Astrocyte (in vitro differentiated cells and primary cell): ENCODE results near the gene RPL13. TPM values are rescaled to one million over a fixed set of nuclear protein-coding genes. Genes with fewer than 3 reads are reported as not detected.
"Not testable (repeated sequence)": the region's sequence is repeated elsewhere in the genome, so short reads cannot be mapped to it uniquely, and the experiment has no call there.

Source experiments
- DNase-seq: peaks from one replicate; pipeline ENCODE4 v3.0.0-alpha.2; 2010; ENCODE audit warnings: low read depth
- FAIRE-seq: peaks from 2 replicates; lab custom pipeline; 2011; peaks lifted over from hg19 to GRCh38; lab: Jason Lieb, UNC
- H2AFZ ChIP-seq: 2 replicates; pipeline ENCODE4 v1.6.0; 2012; ENCODE audit warnings: low read depth, low read length, inconsistent platforms
- H3K27ac ChIP-seq: 2 replicates; pipeline ENCODE4 v1.5.1; 2011; ENCODE audit warnings: low read depth, low read length, inconsistent platforms
- H3K27me3 ChIP-seq: 2 replicates; pipeline ENCODE4 v1.6.0; 2011; ENCODE audit warnings: low read length, inconsistent platforms; ENCODE audit not compliant: insufficient read depth
- H3K36me3 ChIP-seq: 2 replicates; pipeline ENCODE4 v1.5.1; 2011; ENCODE audit warnings: low read length, inconsistent platforms; ENCODE audit not compliant: insufficient read depth
- H3K4me1 ChIP-seq: 2 replicates; pipeline ENCODE4 v1.5.1; 2011; ENCODE audit warnings: low read length, inconsistent platforms; ENCODE audit not compliant: insufficient read depth
- H3K4me2 ChIP-seq: 2 replicates; pipeline ENCODE4 v1.6.0; 2012; ENCODE audit warnings: low read length, inconsistent platforms
- H3K4me3 ChIP-seq: 2 replicates; pipeline ENCODE4 v1.5.1; 2011; ENCODE audit warnings: low read depth, mild to moderate bottlenecking, low read length, inconsistent platforms; ENCODE audit not compliant: insufficient read depth
- H3K79me2 ChIP-seq: 2 replicates; pipeline ENCODE4 v1.6.0; 2012; ENCODE audit warnings: mild to moderate bottlenecking, low read length, inconsistent platforms; ENCODE audit not compliant: insufficient read depth
- H3K9ac ChIP-seq: 2 replicates; pipeline ENCODE4 v1.6.0; 2012; ENCODE audit warnings: mild to moderate bottlenecking, low read length, inconsistent platforms
- H3K9me3 ChIP-seq: 2 replicates; pipeline ENCODE4 v1.5.1; 2012; ENCODE audit warnings: low read depth, mild to moderate bottlenecking, low read length, inconsistent platforms; ENCODE audit not compliant: insufficient read depth
- H4K20me1 ChIP-seq: 2 replicates; pipeline ENCODE4 v1.6.0; 2012; ENCODE audit warnings: low read length, inconsistent platforms; ENCODE audit not compliant: insufficient read depth
- H3K27ac Mint-ChIP-seq: one replicate; pipeline ENCODE4 v1.8.0; 2021; ENCODE audit warnings: mild to moderate bottlenecking, mixed read lengths; ENCODE audit not compliant: unreplicated experiment
- H3K27me3 Mint-ChIP-seq: one replicate; pipeline ENCODE4 v1.8.0; 2021; ENCODE audit warnings: low read depth, mixed read lengths; ENCODE audit not compliant: unreplicated experiment
- H3K36me3 Mint-ChIP-seq: one replicate; pipeline ENCODE4 v1.8.0; 2021; ENCODE audit warnings: low read depth, mixed read lengths; ENCODE audit not compliant: unreplicated experiment
- H3K4me1 Mint-ChIP-seq: one replicate; pipeline ENCODE4 v1.8.0; 2021; ENCODE audit warnings: low read depth, mixed read lengths; ENCODE audit not compliant: unreplicated experiment
- H3K4me3 Mint-ChIP-seq: one replicate; pipeline ENCODE4 v1.8.0; 2021; ENCODE audit warnings: mild to moderate bottlenecking, moderate library complexity, mixed read lengths; ENCODE audit not compliant: unreplicated experiment
- H3K9me3 Mint-ChIP-seq: one replicate; pipeline ENCODE4 v1.8.0; 2021; ENCODE audit warnings: mild to moderate bottlenecking, mixed read lengths; ENCODE audit not compliant: unreplicated experiment
- EZH2 ChIP-seq: IDR thresholded peaks from 2 replicates; pipeline ENCODE4 v1.6.1; 2012; ENCODE audit warnings: mild to moderate bottlenecking, low read length, inconsistent platforms; ENCODE audit not compliant: insufficient read depth
- total RNA-seq: library from RNA; stranded (reverse); gene quantifications from 2 replicates; pipeline ENCODE4 v1.2.1, GENCODE V29; 2021
- TF ChIP-seq, protein P1 (sequence below): IDR thresholded peaks from 2 replicates; pipeline ENCODE4 v1.5.1; 2011; ENCODE audit warnings: low read depth, mild to moderate bottlenecking, inconsistent platforms, low read length, moderate library complexity; ENCODE audit not compliant: insufficient read depth

The RPL13 gene
- total RNA-seq, 1 donor from 2014 or later: 1,239 TPM

DNA sequence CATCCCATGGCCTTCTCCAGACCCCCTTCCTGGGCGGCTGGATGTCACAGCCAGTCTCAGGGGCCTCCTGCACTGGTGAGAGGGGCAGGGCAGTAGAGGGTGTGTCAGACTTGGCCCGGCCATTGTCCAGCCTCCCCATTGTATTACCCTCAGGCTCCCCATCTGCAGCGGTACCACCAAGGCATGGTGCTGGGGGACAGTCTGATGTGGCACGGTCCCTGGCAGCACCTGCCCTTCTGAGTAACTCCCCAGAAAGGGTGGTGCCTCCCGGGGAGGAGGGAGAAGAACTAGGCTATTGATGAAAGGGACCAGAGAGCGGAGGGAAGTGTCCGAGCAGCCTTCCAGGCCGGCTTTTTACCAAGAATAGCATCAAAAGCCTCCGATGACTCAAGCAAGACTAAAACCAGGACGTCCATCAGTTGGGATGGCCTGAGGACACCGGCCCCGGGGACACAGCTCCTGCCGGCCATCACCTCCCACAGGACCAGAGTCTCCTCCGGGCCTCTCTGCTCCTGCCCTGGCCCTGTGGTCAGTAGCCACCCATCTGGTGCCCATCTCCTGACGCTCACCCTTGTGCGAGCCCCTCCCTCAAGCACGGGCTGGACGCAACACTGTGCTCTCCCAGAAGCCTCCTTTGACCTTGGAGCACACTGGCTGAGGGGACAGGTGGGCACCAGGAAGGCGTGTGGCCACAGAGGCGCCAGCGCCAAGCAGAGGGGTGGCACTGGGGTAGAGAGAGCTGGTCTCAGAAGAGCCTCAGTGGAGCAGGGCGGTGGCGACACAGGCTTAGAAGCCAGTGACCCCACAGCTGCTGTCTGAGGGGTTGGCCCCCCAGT lies 9.2 kb downstream of the RPL13 start:
- Histone ChIP-seq H3K79me2 (no peaks in the 10 kb centered on the region), H3K9me3 (no peaks in the 10 kb centered on the region), H3K27me3 (no peaks in the 10 kb centered on the region), H3K9ac (no peak overlapping the region), H3K4me3 (no peak overlapping the region), H3K36me3 (no peaks in the 10 kb centered on the region), H4K20me1 (peaks cover 28% of the 10 kb centered on the region), H3K4me1 (peaks cover 19% of the 10 kb centered on the region), H2AFZ (no peak overlapping the region), H3K27ac (no peak overlapping the region), H3K4me2 (no peak overlapping the region)
- H3K27ac Mint-ChIP-seq: no peak overlapping the region
- H3K9me3 Mint-ChIP-seq: no peaks in the 10 kb centered on the region
- peaks cover 21% of the 10 kb centered on the region for H3K4me1 Mint-ChIP-seq
- DNase-seq: no peak
- H3K4me3 Mint-ChIP-seq: no peak overlapping the region
- H3K36me3 Mint-ChIP-seq: no peaks in the 10 kb centered on the region
- no peak for FAIRE-seq
- no peak for TF ChIP-seq EZH2
- TF ChIP-seq, protein P1, sequence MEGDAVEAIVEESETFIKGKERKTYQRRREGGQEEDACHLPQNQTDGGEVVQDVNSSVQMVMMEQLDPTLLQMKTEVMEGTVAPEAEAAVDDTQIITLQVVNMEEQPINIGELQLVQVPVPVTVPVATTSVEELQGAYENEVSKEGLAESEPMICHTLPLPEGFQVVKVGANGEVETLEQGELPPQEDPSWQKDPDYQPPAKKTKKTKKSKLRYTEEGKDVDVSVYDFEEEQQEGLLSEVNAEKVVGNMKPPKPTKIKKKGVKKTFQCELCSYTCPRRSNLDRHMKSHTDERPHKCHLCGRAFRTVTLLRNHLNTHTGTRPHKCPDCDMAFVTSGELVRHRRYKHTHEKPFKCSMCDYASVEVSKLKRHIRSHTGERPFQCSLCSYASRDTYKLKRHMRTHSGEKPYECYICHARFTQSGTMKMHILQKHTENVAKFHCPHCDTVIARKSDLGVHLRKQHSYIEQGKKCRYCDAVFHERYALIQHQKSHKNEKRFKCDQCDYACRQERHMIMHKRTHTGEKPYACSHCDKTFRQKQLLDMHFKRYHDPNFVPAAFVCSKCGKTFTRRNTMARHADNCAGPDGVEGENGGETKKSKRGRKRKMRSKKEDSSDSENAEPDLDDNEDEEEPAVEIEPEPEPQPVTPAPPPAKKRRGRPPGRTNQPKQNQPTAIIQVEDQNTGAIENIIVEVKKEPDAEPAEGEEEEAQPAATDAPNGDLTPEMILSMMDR: no peak
- peaks cover 5% of the 10 kb centered on the region for H3K27me3 Mint-ChIP-seq

DNA sequence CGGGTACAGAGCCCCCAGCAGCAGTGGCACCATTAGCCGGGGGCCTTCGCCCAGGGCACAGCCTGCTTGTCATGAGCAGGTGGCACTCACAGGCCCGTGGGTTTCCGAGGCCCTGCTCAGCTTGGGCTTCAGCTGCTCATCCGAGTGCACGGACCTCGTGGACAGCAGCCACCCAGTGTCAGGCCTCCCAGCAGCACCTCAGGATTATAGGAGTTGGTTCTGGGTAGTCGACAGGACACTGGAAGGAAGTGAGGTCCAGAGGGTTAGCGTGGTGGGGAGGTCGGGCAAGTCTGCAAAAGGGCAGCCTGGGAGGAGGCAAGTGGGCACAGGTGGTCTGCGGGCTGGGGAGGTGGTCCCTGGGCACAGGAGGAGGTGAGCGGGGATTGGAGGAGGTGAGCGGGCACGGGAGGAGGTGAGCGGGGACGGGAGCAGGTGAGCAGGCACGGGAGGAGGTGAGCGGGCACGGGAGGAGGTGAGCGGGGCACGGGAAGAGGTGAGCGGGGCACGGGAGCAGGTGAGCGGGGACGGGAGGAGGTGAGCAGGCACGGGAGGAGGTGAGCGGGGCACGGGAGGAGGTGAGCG lies 10.0 kb downstream of the RPL13 start:
- no peak overlapping the region for H3K27ac ChIP-seq
- no peaks in the 10 kb centered on the region for H3K27me3 ChIP-seq
- H4K20me1 ChIP-seq: peaks cover 21% of the 10 kb centered on the region
- H3K27ac Mint-ChIP-seq: no peak overlapping the region
- H3K9ac ChIP-seq: no peak overlapping the region
- no peaks in the 10 kb centered on the region for H3K79me2 ChIP-seq
- no peak overlapping the region for H2AFZ ChIP-seq
- no peak overlapping the region for H3K4me2 ChIP-seq
- no peak overlapping the region for H3K4me3 ChIP-seq
- no peak for TF ChIP-seq EZH2
- TF ChIP-seq, protein P1: no peak
- FAIRE-seq: no peak
- no peaks in the 10 kb centered on the region for H3K9me3 ChIP-seq
- no peak overlapping the region for H3K4me3 Mint-ChIP-seq
- H3K27me3 Mint-ChIP-seq: peaks cover 5% of the 10 kb centered on the region
- no peak for DNase-seq
- H3K4me1 ChIP-seq: peaks cover 12% of the 10 kb centered on the region
- no peaks in the 10 kb centered on the region for H3K36me3 Mint-ChIP-seq
- no peaks in the 10 kb centered on the region for H3K9me3 Mint-ChIP-seq
- H3K4me1 Mint-ChIP-seq: peaks cover 15% of the 10 kb centered on the region
- no peaks in the 10 kb centered on the region for H3K36me3 ChIP-seq

DNA sequence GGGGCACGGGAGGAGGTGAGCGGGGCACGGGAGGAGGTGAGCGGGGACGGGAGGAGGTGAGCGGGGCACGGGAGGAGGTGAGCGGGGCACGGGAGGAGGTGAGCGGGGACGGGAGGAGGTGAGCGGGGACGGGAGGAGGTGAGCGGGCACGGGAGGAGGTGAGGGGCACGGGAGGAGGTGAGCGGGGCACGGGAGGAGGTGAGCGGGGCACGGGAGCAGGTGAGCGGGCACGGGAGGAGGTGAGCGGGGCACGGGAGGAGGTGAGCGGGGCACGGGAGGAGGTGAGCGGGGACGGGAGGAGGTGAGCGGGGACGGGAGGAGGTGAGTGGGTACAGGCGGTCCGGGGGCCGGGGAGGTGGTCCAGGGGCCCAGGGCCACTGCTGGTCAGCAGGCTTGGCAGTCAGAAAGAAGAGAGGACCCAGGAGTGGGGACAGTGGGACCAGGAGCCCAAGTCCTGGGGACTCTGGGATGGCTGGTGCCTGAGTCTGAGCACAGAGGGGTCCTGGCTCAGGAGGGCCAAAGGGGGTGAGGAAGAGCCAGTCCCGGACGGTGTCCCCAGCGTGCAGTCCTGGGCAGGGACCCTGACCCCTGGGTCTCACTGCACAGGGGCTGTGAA lies 10.6 kb downstream of the RPL13 start:
- not testable (repeated sequence) for H3K9ac ChIP-seq, H3K4me1 ChIP-seq, H3K36me3 ChIP-seq, DNase-seq, H3K27ac ChIP-seq, H3K36me3 Mint-ChIP-seq, H3K4me3 ChIP-seq, FAIRE-seq, H3K9me3 Mint-ChIP-seq, H3K27me3 ChIP-seq, H3K9me3 ChIP-seq, H3K4me3 Mint-ChIP-seq, H2AFZ ChIP-seq, H3K4me2 ChIP-seq, H3K27ac Mint-ChIP-seq, H3K27me3 Mint-ChIP-seq, H3K79me2 ChIP-seq
- H4K20me1 ChIP-seq: peaks cover 15% of the 10 kb centered on the region
- H3K4me1 Mint-ChIP-seq: peaks cover 12% of the 10 kb centered on the region
